Ovary (tissue), 3 donors: Measurements from ENCODE around the gene DROSHA.

ENCODE experiments used
- POLR2A ChIP-seq: fragments of 450-650 bp; IDR thresholded peaks from one replicate; pipeline ENCODE4 v1.6.1; 2017; ENCODE audit warnings: antibody characterized with exemption, mild to moderate bottlenecking, moderate library complexity
- TF ChIP-seq, protein P1 (sequence below), 3 donors: fragments of 450-650 bp in 2 of 3; fragments of 200-600 bp in 1 of 3; IDR thresholded peaks; one replicate each; pipeline versions ENCODE4 v1.5.1 to v1.8.0; 2016 to 2022; ENCODE audit warnings: antibody characterized with exemption in 3 of 3, mild to moderate bottlenecking in 1 of 3
- donor health status: DM: no; HTN: no; CAD: no.

DNA sequence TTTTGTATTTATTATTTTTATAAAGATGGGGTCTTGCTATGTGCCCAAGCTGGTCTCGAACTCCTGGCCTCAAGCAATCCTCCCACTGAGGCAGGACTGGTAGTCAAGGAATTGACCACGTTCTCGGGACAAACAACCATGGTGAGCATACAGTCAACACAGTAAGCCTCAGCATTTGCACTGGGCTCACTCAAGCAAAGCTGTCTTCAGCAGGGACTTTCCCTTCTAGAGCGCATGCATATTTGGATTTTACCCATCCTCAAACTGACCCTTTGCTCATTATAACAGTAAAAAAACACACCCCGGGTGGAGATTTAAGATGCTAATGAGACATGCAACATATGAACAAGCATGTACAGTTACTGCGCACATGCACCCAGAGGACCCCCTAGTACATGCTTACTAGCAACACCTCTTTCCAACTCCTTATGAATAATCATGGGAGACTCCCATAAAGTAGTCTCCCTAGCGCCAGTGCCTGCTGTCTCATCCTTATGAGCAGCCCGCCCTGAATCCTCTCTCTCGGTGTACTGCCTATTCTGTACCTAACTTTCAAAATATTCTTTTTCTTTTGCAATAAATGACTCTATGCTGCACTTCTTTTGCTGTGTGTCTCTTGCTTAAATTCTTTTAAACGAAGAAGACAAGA is 41.7 kb upstream of the DROSHA start:
- TF ChIP-seq, protein P1, sequence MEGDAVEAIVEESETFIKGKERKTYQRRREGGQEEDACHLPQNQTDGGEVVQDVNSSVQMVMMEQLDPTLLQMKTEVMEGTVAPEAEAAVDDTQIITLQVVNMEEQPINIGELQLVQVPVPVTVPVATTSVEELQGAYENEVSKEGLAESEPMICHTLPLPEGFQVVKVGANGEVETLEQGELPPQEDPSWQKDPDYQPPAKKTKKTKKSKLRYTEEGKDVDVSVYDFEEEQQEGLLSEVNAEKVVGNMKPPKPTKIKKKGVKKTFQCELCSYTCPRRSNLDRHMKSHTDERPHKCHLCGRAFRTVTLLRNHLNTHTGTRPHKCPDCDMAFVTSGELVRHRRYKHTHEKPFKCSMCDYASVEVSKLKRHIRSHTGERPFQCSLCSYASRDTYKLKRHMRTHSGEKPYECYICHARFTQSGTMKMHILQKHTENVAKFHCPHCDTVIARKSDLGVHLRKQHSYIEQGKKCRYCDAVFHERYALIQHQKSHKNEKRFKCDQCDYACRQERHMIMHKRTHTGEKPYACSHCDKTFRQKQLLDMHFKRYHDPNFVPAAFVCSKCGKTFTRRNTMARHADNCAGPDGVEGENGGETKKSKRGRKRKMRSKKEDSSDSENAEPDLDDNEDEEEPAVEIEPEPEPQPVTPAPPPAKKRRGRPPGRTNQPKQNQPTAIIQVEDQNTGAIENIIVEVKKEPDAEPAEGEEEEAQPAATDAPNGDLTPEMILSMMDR (IDR thresholded peaks at IDR 0.05): no peak
- TF ChIP-seq POLR2A: no peak
